COR-L47 (cell line): ENCODE data around the gene ITPKA.
"Not testable (repeated sequence)": the region's sequence is repeated elsewhere in the genome, so short reads cannot be mapped to it uniquely, and the experiment has no call there.

Source experiments
- DNase-seq: peaks from one replicate; lab custom pipeline; 2025; lab: John Stamatoyannopoulos, UW

The ITPKA gene

DNA sequence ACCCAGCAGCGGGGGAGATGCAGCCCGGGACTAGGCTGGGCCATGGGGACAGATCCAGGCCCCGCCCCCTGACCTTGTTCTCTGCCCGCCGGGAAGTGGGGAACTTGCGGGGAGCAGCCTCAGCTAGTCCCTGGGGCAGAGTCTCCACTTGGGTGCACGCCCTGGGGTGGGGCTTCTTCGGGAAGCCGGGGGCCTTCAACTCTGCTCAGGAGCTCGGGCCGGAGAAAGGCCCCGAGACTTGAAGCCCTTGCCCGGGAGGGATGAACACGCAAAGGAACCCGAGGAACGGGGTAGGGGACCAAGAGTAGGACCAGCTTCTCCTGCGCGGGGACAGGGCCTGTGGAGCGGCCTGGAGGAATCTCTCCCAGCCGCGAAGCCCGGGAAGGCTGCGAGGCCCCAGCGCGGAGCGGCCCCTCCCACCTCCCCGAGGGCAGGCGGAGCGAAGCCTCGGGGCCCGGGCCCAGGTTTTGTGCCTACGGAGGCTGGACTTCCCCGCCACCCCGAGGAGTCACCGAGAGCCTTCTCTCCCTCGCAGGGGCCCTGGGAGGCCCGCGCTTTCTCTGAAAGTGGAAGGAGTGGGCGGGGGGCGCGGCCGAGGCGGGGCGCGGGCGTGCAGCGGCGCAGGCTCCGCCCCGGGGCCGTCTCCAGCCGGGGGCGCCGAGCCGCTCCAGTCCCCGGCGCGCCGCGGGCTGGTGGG lies at the start of gene ITPKA:
ITPKA (plus strand) TSS at position 670 of the 697 bp plus-strand sequence. CDS start 54 bp downstream, outside the sequence.
- peak; percentile 63 for DNase-seq

DNA sequence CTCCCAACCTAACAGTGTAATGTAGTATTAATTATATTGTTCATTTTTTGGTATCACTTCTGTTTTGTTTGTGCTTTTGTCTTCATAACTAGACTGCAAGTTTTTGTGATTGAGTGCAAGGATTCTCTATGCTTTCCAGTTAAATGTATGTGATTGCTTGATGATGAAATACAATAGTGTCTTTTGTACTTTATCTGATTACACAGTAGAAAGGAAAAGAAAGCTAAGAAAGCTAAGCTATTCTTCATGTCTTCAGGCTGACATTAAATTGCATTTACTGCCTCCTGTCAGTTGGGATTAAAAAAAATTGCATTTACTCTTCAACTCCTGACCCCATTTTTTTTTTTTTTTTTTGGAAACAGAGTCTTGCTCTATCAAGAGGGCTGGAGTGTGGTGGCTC lies 48.3 kb upstream of the ITPKA start:
- no peak for DNase-seq

DNA sequence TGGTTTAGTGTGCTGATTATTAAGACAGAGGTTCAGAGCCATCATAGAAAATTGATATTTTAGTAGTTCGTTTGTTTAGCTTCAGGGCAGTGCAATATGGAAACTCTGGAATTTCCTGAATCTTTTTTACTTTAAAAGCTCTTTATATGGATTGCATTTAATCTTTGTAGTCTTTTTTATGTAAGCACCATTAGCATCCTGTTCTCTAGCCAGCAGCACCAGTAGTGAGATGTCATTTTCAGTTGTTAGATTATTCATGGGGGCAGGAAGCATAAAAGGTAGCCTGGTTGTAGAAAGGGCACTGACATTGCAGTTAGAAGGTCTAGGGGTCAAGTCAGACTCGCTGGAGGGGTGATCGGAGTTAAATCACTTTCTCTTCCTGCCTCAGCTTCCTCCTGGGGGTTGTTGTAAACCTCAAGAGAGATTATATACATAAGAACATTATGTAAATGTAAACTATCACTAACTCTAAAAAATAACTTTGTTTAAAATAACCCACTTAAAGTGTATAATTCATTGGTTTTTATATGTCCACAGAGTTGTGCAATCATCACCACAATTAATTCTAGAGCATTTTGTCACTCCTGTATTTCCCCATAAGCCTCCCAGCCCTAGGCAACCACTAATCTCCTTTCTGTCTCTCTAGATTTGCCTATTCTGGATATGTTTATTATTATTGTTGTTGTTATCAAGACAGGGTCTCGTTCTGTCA lies 31.4 kb upstream of the ITPKA start:
- no peak for DNase-seq

DNA sequence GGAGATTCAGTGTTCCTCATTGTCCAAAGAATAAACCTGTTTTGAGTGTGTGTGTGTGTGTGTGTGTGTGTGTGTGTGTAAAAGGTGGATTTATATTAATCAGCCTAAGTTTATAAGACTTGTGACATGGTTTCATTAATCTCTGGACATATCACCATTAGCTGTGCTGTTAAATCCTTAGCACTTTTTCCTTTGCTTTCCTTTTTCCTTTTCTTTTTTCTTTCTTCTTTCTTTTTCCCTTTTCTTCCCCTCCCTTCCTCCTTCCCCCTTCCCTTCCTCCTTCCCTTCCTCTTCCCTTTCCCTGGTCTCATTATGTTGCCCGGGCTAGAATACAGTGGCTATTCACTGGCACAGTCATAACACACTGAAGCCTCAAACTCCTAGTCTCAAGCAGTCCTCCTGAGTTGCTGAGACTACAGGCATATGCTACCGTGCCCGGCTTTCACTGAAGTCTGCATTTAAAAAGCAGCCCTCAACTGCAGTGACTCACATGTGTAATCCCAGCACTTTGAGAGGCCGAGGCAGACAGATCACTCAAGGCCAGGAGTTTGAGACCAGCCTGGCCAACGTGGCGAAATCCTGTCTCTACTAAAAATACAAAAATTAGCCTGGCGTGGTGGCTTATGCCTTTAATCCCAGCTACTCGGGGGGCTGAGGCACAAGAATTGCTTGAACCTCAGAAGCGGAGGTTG lies 28.6 kb upstream of the ITPKA start:
- no peak for DNase-seq

DNA sequence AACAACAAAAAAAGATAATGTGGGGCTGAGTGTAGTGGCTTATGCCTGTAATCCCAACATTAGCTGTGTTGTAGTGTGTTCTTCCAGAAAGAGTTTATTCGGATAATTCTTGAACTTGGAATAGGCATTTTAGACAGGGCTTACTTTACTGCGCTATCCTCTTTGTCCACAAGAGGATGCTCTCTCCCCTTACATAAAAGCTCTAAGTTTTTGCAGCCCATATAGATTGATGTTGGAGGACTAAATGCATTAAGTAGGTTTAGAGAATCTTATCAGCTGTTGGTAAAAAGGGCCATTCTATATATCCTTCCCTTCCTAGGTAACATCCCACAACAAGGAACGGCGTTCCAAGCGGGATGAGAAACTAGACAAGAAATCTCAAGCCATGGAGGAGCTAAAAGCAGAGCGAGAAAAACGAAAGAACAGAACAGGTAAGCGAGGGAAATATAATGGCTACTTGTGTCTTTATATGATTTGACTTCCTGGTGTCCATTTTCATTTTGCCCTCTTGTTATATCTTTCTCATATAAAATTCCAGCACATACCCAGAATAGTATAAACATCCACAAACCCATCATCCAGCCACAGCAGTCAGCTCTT lies 27.8 kb upstream of the ITPKA start:
- DNase-seq: peak; percentile 19

DNA sequence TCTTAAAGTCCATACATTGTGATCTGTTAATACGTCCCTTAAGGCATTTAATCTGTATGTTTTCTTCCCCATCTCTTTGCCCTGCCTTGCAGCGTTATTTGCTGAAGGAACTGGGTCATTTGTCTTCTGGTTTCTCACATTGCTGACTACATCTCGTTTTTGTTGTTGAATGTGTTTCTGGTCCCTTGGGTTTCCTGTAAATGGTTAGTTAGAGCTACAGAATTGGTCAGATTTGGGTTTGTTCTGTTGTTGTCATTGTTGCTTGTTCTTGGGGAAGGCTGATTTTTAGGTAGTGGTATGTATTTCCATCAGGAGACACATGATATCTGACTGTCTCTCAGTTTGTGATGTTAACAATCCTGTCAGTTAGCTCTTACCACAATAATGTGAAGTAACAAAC lies 27.0 kb upstream of the ITPKA start:
- DNase-seq: no peak

DNA sequence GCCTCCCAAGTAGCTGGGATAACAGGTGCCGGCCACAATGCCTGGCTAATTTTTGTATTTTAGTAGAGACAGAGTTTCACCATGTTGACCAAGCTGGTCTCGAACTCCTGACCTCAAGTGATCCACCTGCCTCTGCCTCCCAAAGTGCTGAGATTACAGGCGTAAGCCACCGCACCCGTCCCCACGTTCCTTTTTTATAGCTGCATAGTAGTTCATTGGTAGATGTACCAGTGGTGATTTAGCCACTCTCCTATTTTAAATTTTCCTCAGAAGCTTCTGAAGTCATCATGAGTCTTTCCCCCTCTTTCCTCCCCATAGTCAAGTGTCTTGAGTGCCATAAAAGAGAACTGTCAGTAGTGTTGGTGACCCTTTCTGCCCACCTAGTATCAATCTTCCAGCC lies 24.0 kb upstream of the ITPKA start:
- not testable (repeated sequence) for DNase-seq

DNA sequence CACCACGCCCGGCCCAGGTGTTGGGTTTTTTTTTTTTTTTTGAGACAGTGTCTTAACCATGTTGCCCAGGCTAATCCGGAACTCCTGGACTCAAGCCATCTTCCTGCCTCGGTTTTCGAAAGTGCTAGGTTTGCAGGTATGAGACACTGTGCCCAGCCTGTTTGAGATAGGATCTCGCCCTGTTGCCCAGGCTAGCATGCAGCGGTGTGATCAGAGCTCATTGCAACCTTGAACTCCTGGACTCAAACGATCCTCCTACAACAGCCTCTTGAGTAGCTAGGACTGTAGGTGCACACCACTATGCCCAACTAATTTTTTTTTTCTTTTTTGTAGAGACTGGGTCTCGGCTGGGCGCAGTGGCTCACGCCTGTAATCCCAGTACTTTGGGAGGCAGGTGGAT lies 20.3 kb upstream of the ITPKA start:
- DNase-seq: no peak

DNA sequence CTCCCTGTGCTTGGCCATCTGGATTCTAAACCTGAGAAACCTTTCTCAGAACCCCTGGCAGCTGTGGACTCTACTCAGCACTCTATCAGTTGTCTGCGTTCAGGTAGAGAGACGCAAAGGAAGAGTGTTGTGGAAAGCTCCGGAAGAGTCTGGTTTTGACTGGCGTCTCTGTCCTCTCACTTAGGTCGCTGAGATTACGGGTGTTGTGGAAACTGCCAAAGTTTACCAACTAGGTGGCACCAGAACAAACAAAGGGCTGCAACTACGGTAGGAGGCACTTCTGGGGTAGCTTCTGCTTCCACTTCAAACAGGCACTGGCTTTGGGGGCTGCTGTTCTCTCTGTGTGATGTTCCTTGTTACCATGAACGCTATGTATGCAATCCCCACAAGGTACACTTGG lies 19.2 kb upstream of the ITPKA start:
- no peak for DNase-seq

DNA sequence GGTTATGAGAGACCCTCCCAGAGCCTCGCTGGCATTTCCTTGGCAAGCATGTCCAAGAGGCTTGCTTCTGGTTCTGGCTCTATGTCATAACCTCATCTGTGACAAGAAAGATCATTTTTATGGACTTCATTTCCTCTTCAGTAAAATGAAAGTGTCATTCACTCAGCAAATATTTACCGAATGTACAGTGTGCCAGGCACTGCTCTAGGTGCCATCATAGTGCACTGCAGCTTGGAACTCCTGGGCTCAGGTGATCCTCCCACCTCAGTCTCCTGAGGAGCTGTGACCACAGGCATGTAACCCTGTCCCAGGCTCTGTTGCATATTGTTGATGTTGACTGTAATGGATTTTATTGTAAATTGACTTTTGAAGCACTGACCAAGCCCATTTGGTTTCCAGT lies 18.7 kb upstream of the ITPKA start:
- no peak for DNase-seq

DNA sequence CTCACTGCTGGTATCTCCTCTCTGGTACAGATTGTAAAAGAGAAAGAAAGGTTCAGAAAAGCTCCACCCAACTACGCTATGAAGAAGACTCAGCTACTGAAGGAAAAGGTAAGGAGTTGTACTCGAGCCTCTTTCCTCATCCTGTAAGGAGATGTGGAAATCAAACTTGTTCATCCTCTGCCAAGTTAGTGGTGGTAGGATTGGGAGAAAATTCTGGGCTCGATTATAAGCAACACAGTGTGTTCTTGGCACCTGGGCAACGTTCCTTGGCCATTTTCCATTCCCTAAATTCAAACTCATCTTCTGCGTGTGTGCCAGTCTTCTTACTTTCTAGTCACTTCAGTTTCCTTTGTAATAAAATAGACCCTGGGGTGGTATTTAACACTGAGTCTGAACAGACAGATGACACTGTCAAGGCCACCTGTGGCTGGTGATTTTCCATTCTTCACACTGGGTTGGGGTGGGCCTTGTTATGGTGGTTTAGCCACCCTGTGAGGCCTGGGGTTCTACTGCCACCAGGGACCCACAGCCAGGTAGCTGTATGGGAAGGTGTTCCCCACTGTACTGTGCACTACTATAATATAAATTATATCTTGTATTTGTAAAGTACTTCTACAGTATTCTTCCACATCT lies 17.1 kb upstream of the ITPKA start:
- DNase-seq: no peak

DNA sequence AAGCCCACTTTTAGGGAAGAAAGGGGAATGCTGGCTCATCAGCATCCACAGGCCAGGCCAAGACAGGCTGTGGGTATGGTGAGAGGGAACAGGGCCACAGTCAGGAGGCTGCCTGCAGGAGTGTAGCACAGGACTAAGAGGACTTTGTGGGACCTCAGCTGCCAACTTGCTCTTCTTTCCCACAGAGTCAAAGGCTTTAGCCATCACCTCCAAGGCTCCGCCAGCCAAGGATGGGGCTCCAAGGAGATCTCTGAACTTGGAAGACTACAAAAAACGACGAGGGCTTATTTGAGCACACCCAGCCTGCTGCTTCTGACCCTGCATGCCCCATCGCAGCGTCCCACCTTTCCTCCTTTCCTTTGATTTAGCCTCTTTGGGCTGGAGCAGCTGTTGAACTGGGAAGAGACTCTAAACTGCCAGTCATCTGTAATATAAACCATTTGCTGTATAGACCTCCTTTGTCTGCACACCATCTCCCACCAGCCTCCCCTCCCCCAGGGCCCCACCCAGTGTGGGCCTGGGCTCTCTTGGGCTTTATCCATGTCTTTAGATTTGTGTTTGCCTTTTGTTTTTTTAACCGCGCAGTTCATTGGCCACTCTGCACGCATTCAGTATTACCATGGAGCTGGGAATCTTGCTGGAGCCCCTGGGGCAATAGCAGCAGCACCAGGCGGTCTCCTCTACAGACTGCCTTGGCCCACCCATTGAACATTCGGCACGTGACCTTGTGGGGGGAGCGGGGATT lies 13.1 kb upstream of the ITPKA start:
- no peak for DNase-seq

DNA sequence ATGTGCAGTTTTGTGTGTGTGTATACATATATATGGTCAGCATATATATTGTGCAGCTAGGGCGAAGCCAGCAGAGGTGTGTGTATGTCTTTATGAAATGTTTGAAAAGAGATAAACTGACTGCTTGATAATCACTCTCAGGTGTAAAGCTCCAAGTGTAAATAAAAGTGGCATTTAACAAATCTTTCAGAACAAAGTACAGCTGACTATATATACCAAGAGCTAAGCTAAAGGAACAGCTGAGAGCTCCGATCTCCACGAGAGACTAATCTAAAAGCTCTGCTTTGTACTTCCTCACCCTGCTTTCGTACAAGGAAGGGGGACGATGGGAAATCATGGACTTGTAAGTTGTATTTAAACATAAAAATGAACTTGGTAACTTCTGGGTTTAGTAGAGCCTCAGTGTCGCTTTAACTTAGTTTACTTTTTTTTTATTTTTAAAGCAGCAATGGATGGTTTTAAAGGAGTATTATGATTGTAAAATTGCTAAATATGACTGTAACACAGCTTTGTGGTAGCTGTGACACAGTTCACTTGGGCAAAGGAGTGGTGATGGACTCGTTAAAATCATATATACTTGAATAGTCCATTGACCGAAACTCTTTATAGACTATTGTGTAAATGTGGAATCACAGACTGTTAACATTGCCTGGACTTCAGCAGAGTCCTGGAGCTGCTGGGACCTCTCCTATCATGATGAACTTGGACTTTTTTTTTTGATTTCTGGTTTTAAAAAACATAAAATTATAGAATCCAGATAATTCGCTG lies 11.4 kb upstream of the ITPKA start:
- no peak for DNase-seq

DNA sequence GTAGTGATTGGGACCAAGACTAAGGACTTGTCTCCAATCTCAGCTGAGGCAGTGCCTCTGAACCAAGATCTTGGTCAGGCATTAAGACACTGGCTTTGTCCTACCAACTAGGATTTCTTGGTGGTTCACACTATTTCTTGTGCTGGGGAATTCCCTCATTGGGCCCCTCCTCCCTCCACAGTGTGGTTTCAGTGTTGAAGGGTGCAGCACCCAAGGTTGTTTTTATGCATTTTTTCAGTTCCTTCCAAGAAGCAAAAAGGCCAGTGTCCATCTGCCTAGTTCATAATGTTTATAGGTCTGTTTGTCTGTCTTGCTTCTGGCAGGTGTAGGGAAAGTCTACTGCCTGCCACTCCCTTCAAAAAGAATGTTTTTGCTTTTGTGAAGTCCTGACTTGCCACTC lies 10.6 kb upstream of the ITPKA start:
- no peak for DNase-seq

DNA sequence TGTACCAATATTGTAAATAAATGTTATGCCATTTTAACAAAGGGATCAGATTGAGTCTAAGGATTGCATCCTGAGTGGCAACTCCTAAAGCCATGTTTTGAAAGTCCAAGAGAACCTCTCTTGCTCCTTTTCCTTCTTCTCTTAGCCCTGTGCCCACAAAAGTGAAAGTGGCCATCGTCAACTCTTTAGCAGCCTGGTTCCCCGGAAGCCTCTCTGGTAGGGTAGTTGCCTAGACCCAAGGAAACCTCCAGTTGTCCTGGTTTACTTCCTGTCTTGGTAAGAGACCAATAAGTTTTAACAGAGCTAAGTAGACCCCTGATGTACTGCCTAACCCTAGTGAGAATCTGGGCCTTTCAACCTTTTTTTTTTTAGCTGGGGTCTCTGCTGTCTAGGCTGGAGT lies 10.2 kb upstream of the ITPKA start:
- no peak for DNase-seq

DNA sequence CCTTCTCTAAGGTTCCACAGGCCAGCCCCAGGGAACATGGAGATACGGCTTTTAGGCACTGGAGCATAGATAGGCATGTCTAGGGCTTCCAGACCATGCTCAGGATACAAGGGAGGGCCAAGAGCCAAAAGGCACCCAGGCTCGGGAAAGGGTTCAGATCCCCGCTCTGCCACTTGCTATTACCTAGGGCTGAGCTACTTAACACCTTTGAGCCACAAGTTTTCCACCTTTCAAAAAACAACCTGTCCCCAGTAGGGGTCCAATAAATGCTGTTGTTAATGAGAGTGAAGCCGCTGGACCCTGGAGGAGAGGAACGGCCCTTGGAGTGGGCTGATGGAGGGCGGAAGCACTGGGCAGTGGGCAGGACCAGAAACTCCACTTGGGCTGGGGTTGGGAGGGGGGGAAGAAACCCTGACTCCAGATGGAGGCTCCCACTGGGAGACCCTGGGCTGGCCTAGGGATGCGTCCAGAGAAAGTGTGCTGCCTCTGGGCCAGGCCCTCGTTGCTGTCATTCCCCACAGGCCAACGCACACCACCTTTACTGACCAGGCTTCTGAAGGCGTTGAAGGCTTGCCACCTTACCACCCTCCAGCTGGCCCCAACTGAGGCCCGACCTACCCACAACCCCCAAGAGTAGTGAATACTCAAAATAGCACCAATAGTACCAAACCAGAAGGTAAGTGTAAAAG lies 8.6 kb upstream of the ITPKA start:
- no peak for DNase-seq

DNA sequence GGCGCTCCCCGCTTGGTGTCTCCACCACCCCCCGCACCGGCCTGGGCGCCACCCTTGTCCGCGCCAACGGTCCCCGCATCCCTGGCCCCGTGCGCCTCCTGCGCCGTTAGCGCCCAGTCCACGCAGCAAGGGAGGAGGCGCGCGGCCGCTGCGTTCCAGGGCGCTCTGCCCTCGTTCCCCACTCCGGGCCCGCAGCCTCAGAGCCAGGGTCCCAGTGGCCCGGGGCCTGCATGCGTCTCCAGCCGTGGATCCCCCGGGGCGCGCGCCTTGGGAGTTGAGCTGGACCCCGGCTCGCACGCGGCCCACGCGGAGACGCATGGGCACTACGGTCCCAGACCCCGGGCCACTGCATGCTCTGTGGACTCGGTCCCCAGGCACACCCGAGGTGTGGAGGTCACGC lies 7.4 kb upstream of the ITPKA start:
- no peak for DNase-seq

DNA sequence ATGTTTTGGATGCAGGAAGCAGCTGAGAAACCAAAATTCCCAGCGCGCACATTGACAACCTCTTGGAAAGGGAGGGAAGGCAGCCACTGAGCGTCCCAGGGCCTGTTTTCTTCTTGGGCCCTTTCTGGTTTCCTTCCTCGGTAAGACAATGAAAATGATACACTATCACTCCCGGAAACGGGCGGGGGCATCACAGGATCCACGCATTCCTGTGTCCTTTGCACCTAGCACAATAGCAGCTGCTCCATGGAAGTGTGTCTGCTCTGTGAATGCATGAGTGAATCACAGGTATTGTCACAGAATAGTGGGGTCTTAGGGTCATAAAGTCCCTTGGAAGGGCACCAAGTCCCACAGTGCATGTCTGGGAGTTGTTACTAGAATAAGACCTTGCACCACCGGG lies 6.3 kb upstream of the ITPKA start:
- no peak for DNase-seq

DNA sequence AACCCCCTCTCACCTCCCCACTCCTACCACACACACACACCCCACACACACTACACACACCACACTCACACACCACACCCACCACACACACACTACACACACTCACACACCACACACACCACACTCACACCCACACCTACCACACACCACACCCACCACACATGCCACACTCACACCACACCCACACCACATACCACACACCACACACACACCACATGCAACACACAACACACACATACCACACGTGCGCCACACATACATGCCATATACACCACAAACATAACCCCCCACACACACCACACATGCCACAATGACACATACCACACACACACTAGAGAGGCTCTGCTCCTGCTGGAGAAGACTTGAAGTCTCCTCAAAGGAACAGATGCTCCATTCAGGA lies 5.9 kb upstream of the ITPKA start:
- no peak for DNase-seq

DNA sequence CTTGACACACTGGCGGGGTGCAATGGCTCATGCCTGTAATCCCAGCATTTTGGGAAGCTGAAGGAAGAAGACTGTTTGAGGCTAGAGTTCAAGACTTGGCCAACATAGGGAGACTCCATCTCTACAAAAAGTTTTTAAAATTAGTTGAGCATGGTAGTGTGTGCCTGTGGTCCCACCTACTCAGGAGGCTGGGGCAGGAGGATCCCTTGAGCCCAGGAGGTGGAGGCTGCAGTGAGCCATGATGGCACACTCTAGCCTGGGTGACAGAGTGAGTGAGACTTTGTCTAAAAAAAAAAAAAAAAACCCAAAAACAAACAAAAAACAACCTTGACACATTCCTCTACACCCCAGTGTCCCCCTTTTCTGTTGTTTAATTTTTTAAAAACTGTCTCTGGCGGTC lies 4.0 kb upstream of the ITPKA start:
- no peak for DNase-seq
